ENCODE data around the gene SUCNR1. TPM values are rescaled to one million over a fixed set of nuclear protein-coding genes. Genes with fewer than 3 reads are reported as not detected.

The SUCNR1 gene
- 0.25 and 4.5 TPM in 2 replicates for total RNA-seq (ENCODE audit: low replicate concordance)

GRCh38 chr3:151873398-151873797, at the start of gene SUCNR1:
Gene SUCNR1, plus strand, starts transcription at chr3:151873643. Its CDS starts 6,250 bp downstream, at chr3:151879893.
- no peak for DNase-seq (ENCODE audit: low read depth)
- TF ChIP-seq CTCF (IDR thresholded peaks at IDR 0.05; ENCODE audit: insufficient read depth, low read length), result no peak

GRCh38 chr3:151827816-151828215, 45.6 kb upstream of the SUCNR1 start:
- H3K4me3 ChIP-seq (ENCODE audit: low read depth, low read length), result no peak overlapping the region
- no peak for DNase-seq (ENCODE audit: low read depth)
- TF ChIP-seq CTCF (IDR thresholded peaks at IDR 0.05; ENCODE audit: insufficient read depth, low read length), result no peak

More at GRCh38 chr3:151873398-151873797, at the start of gene SUCNR1:
- H3K4me3 ChIP-seq (ENCODE audit: low read depth, low read length), result no peak within 1 kb of the TSS

GRCh38 chr3:151835751-151836525, 37.5 kb upstream of the SUCNR1 start:
- H3K4me3 ChIP-seq (ENCODE audit: low read depth, low read length), result no peak overlapping the region
- no peak for TF ChIP-seq CTCF (IDR thresholded peaks at IDR 0.05; ENCODE audit: insufficient read depth, low read length)
- DNase-seq (ENCODE audit: low read depth), result peak; percentile 64

GRCh38 chr3:151837057-151837456, 36.4 kb upstream of the SUCNR1 start:
- TF ChIP-seq CTCF (IDR thresholded peaks at IDR 0.05; ENCODE audit: insufficient read depth, low read length), result no peak
- H3K4me3 ChIP-seq (ENCODE audit: low read depth, low read length), result no peak overlapping the region
- peak; percentile 77 for DNase-seq (ENCODE audit: low read depth)

GRCh38 chr3:151838574-151839312, 34.7 kb upstream of the SUCNR1 start:
- peak; percentile 96 for DNase-seq (ENCODE audit: low read depth)
- H3K4me3 ChIP-seq (ENCODE audit: low read depth, low read length), result no peak overlapping the region
- TF ChIP-seq CTCF (IDR thresholded peaks at IDR 0.05; ENCODE audit: insufficient read depth, low read length), result peak; percentile 73

GRCh38 chr3:151839313-151839631, 34.2 kb upstream of the SUCNR1 start:
- DNase-seq (ENCODE audit: low read depth), result no peak
- TF ChIP-seq CTCF (IDR thresholded peaks at IDR 0.05; ENCODE audit: insufficient read depth, low read length), result no peak

More at GRCh38 chr3:151839313-151839631, 34.2 kb upstream of the SUCNR1 start:
- H3K4me3 ChIP-seq (ENCODE audit: low read depth, low read length), result no peak overlapping the region

Data from fibroblast of the aortic adventitia (primary cell).